Activated CD8-positive, alpha-beta T cell treated with anti-CD3 and anti-CD28 coated beads for 36 hours (primary cell): Measurements from ENCODE around the gene SLC29A2. TPM values are rescaled to one million over a fixed set of nuclear protein-coding genes. Genes with fewer than 3 reads are reported as not detected.
A peak's percentile ranks its signal among the peaks of the same experiment; 100 is the strongest.

Experiments
- ATAC-seq: fragments of 200-7000 bp; cut with Tn5 transposase; one replicate; pipeline ENCODE4 v1.10.0; 2021; ENCODE audit warnings: mild to moderate bottlenecking, moderate library complexity
- CTCF ChIA-PET: fragments of 350-600 bp; sonication (Branson Sonifier 250); formaldehyde crosslinking; loops from one replicate; lab custom pipeline; 2021; ENCODE audit warnings: antibody characterized with exemption; lab: Charles Lee
- POLR2A ChIA-PET: fragments of 350-600 bp; sonication (Branson Sonifier 250); formaldehyde crosslinking; loops from one replicate; lab custom pipeline; 2021; ENCODE audit warnings: antibody characterized with exemption; lab: Charles Lee
- DNase-seq: peaks from one replicate; pipeline ENCODE4 v3.0.0-alpha.2; 2020
- H3K27ac Mint-ChIP-seq: one replicate; pipeline ENCODE4 v1.8.0; 2021; ENCODE audit warnings: mild to moderate bottlenecking, mixed read lengths
- H3K27me3 Mint-ChIP-seq: one replicate; pipeline ENCODE4 v1.8.0; 2021; ENCODE audit warnings: mixed read lengths
- H3K36me3 Mint-ChIP-seq: one replicate; pipeline ENCODE4 v1.8.0; 2021; ENCODE audit warnings: low read depth, mixed read lengths
- H3K4me1 Mint-ChIP-seq: one replicate; pipeline ENCODE4 v1.8.0; 2021; ENCODE audit warnings: low read depth, mixed read lengths
- H3K4me3 Mint-ChIP-seq: one replicate; pipeline ENCODE4 v1.8.0; 2021; ENCODE audit warnings: mild to moderate bottlenecking, moderate library complexity, mixed read lengths
- H3K9me3 Mint-ChIP-seq: one replicate; pipeline ENCODE4 v1.8.0; 2021; ENCODE audit warnings: mixed read lengths
- CTCF ChIP-seq: fragments of 200-600 bp; IDR thresholded peaks from one replicate; pipeline ENCODE4 v1.8.0; 2022; ENCODE audit warnings: antibody characterized with exemption, mild to moderate bottlenecking
- intact Hi-C: fragments of 100-400 bp; cut with micrococcal nuclease; formaldehyde crosslinking; loops from one replicate; pipeline ENCODE4 v1.10.0; 2022
- total RNA-seq, 2 experiments: library from RNA; stranded (reverse); gene quantifications; one replicate each; pipeline ENCODE4 v1.2.3, GENCODE V29; 2021

The SLC29A2 gene
- total RNA-seq, 2 experiments from 2014 or later, result 11.8 to 12.2 TPM

DNA sequence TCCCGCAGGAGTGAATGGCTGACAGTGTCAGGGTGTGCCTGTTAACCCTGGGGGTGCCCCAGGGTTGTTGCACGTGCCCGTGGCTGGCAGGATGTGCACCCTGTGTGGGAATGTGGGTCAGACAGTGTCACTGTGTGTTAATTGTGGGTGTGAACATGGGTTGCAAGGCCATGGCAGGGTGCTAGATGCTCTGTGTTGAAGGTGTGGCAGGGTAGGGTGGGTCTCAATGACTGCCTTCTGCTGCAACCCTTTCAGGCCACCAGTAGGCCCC lies 43.6 kb downstream of the SLC29A2 start:
- Mint-ChIP-seq H3K36me3 (no peaks in the 10 kb centered on the region), H3K27ac (peak overlapping the region; percentile 79), H3K27me3 (no peaks in the 10 kb centered on the region), H3K4me3 (no peak overlapping the region), H3K9me3 (no peaks in the 10 kb centered on the region), H3K4me1 (peaks cover 53% of the 10 kb centered on the region)
- intact Hi-C loops, result no loop called here
- POLR2A ChIA-PET, result no interaction called here
- DNase-seq, result peak; percentile 60
- peak; percentile 40 for ATAC-seq
- CTCF ChIA-PET, result no interaction called here
- TF ChIP-seq CTCF, result no peak

DNA sequence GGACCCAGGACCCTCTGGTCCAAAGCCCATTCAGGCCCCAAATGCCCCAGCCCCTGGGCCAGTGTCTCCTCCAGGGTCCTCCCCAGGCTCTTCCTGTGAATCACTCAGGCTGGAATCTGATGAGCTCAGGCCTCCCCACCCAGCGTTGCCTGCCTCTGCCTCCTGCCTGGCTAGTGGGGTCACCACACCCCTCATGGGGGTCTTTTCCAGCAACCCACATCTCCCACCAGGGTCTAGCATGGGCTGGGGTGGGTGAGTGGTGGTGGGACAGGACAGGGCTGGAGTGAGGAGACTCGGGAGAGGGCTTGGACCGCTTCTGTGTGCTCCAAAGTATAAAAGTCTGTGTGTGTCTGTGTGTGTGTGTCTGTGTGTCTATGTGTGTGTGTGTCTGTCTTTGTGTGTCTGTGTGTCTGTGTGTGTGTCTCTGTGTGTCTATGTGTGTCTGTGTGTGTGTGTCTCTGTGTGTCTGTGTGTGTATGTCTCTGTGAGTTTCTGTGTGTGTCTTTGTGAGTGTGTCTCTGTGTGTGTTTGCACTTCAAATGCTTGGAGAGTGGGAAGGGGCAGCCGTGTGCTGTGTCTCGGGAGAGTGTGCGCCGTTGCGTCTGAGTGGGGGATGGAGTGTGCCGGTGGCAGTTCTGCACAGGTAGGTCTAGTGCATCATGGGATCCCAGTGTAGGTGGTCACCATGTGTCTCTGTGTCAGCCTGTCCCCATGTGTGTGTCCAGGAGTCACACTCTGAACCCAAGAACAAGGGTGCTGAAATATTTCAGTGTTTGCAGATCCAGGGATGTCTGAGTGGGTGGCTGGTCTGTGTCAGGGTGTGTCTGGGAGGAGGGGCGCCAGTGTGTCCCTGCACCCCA lies 44.2 kb downstream of the SLC29A2 start:
- no peak for TF ChIP-seq CTCF
- no peak overlapping the region for H3K4me3 Mint-ChIP-seq
- DNase-seq, result peak; percentile 19
- POLR2A ChIA-PET, result interaction anchor here (0.6 to 2.4 kb wide), 5 partner anchors 8 to 19 kb away, joined by 3 to 21 read pairs (median 7); partner anchors contain the start of genes CD248 and RIN1
- H3K9me3 Mint-ChIP-seq, result no peaks in the 10 kb centered on the region
- no peaks in the 10 kb centered on the region for H3K36me3 Mint-ChIP-seq
- no peak for ATAC-seq
- H3K27me3 Mint-ChIP-seq, result no peaks in the 10 kb centered on the region
- peaks cover 55% of the 10 kb centered on the region for H3K4me1 Mint-ChIP-seq
- peak overlapping the region; percentile 79 for H3K27ac Mint-ChIP-seq
- CTCF ChIA-PET, result interaction anchor here (1.0 to 3.7 kb wide), 7 partner anchors 8 to 61 kb away, joined by 3 to 39 read pairs (median 5); partner anchors contain the start of genes CD248, RIN1 and YIF1A
- intact Hi-C loops, result no loop called here

DNA sequence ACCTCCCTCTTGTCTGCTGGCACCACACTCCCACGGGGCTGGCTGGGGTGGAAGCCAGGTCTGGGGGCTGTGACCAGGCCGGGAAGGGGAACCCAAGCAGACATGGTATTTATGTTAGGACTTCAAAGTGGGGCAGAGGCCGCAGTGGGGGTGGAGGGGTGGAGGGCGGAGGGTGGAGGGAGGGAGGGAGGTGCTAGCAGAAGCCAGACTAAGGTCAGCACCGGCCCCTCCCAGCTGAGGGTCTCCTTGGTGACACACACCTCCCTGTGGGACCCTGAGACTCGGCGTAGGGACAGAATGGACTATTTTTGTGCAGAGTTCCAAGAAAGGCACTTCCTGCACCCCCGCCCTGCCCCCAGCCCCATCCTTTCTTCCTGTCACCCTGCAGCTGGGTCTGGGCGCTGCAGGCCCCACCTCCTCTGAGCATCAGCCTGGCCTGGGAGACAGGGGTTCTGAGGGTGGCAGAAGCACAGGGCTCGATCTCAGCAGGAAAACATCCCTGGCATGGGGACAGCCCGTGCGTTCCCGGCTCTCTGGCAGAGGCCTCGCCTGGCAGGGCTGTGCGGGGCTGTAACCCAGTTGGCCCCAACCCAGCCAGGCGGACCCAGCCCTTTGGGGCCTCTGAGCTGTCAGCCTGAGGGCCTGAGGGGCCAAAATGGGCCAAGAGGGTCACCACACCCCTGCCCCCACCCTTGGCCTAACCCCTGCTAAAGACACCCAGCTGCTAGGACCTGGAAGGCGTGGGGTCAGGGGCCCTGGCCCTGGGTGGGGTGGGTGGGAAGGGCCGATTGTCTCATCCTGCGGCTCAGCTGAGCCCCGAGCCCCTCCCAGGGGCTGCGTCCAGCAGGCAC lies 45.1 kb downstream of the SLC29A2 start:
- peak overlapping the region; percentile 15 for H3K4me3 Mint-ChIP-seq
- intact Hi-C loops, result no loop called here
- H3K4me1 Mint-ChIP-seq, result peaks cover 59% of the 10 kb centered on the region
- ATAC-seq, result peak; percentile 70
- ChIA-PET CTCF (interaction anchor here (1.0 to 3.7 kb wide), 8 partner anchors 9 to 62 kb away, joined by 3 to 39 read pairs (median 5); partner anchors contain the start of genes CD248, RIN1 and YIF1A), POLR2A (interaction anchor here (0.6 to 2.4 kb wide), 6 partner anchors 9 to 20 kb away, joined by 3 to 21 read pairs (median 6); partner anchors contain the start of genes CD248 and RIN1)
- peak; percentile 85 for DNase-seq
- H3K27ac Mint-ChIP-seq, result peak overlapping the region; percentile 84
- no peaks in the 10 kb centered on the region for H3K27me3 Mint-ChIP-seq
- H3K36me3 Mint-ChIP-seq, result no peaks in the 10 kb centered on the region
- no peak for TF ChIP-seq CTCF
- H3K9me3 Mint-ChIP-seq, result no peaks in the 10 kb centered on the region

- Mint-ChIP-seq H3K27ac (peak overlapping the region; percentile 84), H3K4me3 (no peak overlapping the region), H3K4me1 (peaks cover 59% of the 10 kb centered on the region), H3K36me3 (peaks cover 1% of the 10 kb centered on the region), H3K9me3 (peaks cover 1% of the 10 kb centered on the region), H3K27me3 (no peaks in the 10 kb centered on the region)
- POLR2A ChIA-PET, result interaction anchor here (1.6 to 2.4 kb wide), 3 partner anchors 13 to 44 kb away, joined by 4 to 21 read pairs (median 6); no protein-coding TSS in a partner anchor
- intact Hi-C loops, result no loop called here
- DNase-seq (peak; percentile 32), ATAC-seq (no peak)
- TF ChIP-seq CTCF, result no peak
- CTCF ChIA-PET, result interaction anchor here (3.7 kb wide), 1 partner anchor 14 kb away, joined by 39 read pairs; no protein-coding TSS in a partner anchor
These were observed 46.3 kb downstream of the SLC29A2 start for GRCh38 chr11:66325263-66325671.
